Measurements from ENCODE around the gene DOHH. TPM values are rescaled to one million over a fixed set of nuclear protein-coding genes. Genes with fewer than 3 reads are reported as not detected.

Gene DOHH
- total and polyA plus RNA-seq, 4 donors = 7.8 to 21.5 (median 19.3) TPM

GRCh38 chr19:3477951-3478350 lies 22.5 kb downstream of the DOHH start:
- no peak overlapping the region for H3K4me3 ChIP-seq
- no peak overlapping the region for H3K9ac ChIP-seq (ENCODE audit: insufficient read depth in 1 of 2, low read length in 2 of 2)
- H3K27me3 ChIP-seq (ENCODE audit: control insufficient read depth in 3 of 3, insufficient read depth in 3 of 3, low read length in 2 of 3) = peaks cover 0 to 17% (median 13%) of the 10 kb centered on the region in 3 donors
- no peaks in the 10 kb centered on the region for H3K9me3 ChIP-seq (ENCODE audit: control insufficient read depth in 4 of 4, insufficient read depth in 3 of 4, low read length in 3 of 4)
- ATAC-seq (ENCODE audit: insufficient read depth, low FRiP score) (no peak), DNase-seq (no peak)
- TF ChIP-seq CTCF (IDR thresholded peaks at IDR 0.05; ENCODE audit: control extremely low read depth, extremely low read depth) = no peak
- peaks cover 0 to 3% (median 0%) of the 10 kb centered on the region in 5 donors for H3K4me1 ChIP-seq (ENCODE audit: control insufficient read depth in 5 of 5, insufficient read depth in 5 of 5, low read length in 5 of 5)
- no peak overlapping the region for H3K27ac ChIP-seq (ENCODE audit: low read depth in 1 of 2, low read length in 1 of 2)
- no peaks in the 10 kb centered on the region for H3K36me3 ChIP-seq (ENCODE audit: control insufficient read depth in 4 of 4, insufficient read depth in 4 of 4, low read length in 4 of 4)
- 65 to 92% methylated on average over 2 of the region's 2 CpGs for WGBS, 2 donors

- H3K4me1 ChIP-seq (ENCODE audit: control insufficient read depth in 5 of 5, insufficient read depth in 5 of 5, low read length in 5 of 5) = peaks cover 0 to 3% (median 0%) of the 10 kb centered on the region in 5 donors
- no peak overlapping the region for H3K4me3 ChIP-seq
- no peak overlapping the region for H3K27ac ChIP-seq (ENCODE audit: low read depth in 1 of 2, low read length in 1 of 2)
- no peaks in the 10 kb centered on the region for H3K36me3 ChIP-seq (ENCODE audit: control insufficient read depth in 4 of 4, insufficient read depth in 4 of 4, low read length in 4 of 4)
- H3K9me3 ChIP-seq (ENCODE audit: control insufficient read depth in 4 of 4, insufficient read depth in 3 of 4, low read length in 3 of 4) = no peaks in the 10 kb centered on the region
- peaks cover 0 to 17% (median 13%) of the 10 kb centered on the region in 3 donors for H3K27me3 ChIP-seq (ENCODE audit: control insufficient read depth in 3 of 3, insufficient read depth in 3 of 3, low read length in 2 of 3)
- TF ChIP-seq CTCF (IDR thresholded peaks at IDR 0.05; ENCODE audit: control extremely low read depth, extremely low read depth) = no peak
- H3K9ac ChIP-seq (ENCODE audit: insufficient read depth in 1 of 2, low read length in 2 of 2) = no peak overlapping the region
- DNase-seq (no peak), ATAC-seq (ENCODE audit: insufficient read depth, low FRiP score) (no peak)
Observed at GRCh38 chr19:3477506-3477905, 23.0 kb downstream of the DOHH start.

GRCh38 chr19:3476830-3477229 lies 23.6 kb downstream of the DOHH start:
- H3K9me3 ChIP-seq (ENCODE audit: control insufficient read depth in 4 of 4, insufficient read depth in 3 of 4, low read length in 3 of 4) = no peaks in the 10 kb centered on the region
- peaks cover 0 to 11% (median 6%) of the 10 kb centered on the region in 3 donors for H3K27me3 ChIP-seq (ENCODE audit: control insufficient read depth in 3 of 3, insufficient read depth in 3 of 3, low read length in 2 of 3)
- H3K36me3 ChIP-seq (ENCODE audit: control insufficient read depth in 4 of 4, insufficient read depth in 4 of 4, low read length in 4 of 4) = no peaks in the 10 kb centered on the region
- no peak for ATAC-seq (ENCODE audit: insufficient read depth, low FRiP score)
- no peak overlapping the region for H3K9ac ChIP-seq (ENCODE audit: insufficient read depth in 1 of 2, low read length in 2 of 2)
- WGBS, 2 donors = 62 to 100% methylated on average over 2 of the region's 2 CpGs
- no peak overlapping the region for H3K4me3 ChIP-seq
- TF ChIP-seq CTCF (IDR thresholded peaks at IDR 0.05; ENCODE audit: control extremely low read depth, extremely low read depth) = no peak
- no peak for DNase-seq
- no peak overlapping the region for H3K27ac ChIP-seq (ENCODE audit: low read depth in 1 of 2, low read length in 1 of 2)
- peaks cover 0 to 5% (median 0%) of the 10 kb centered on the region in 5 donors for H3K4me1 ChIP-seq (ENCODE audit: control insufficient read depth in 5 of 5, insufficient read depth in 5 of 5, low read length in 5 of 5)

- DNase-seq (no peak), ATAC-seq (ENCODE audit: insufficient read depth, low FRiP score) (no peak)
- Histone ChIP-seq H3K4me1 (ENCODE audit: control insufficient read depth in 5 of 5, insufficient read depth in 5 of 5, low read length in 5 of 5) (peaks cover 0 to 5% (median 0%) of the 10 kb centered on the region in 5 donors), H3K4me3 (no peak overlapping the region), H3K9ac (ENCODE audit: insufficient read depth in 1 of 2, low read length in 2 of 2) (no peak overlapping the region), H3K9me3 (ENCODE audit: control insufficient read depth in 4 of 4, insufficient read depth in 3 of 4, low read length in 3 of 4) (no peaks in the 10 kb centered on the region), H3K36me3 (ENCODE audit: control insufficient read depth in 4 of 4, insufficient read depth in 4 of 4, low read length in 4 of 4) (no peaks in the 10 kb centered on the region), H3K27me3 (ENCODE audit: control insufficient read depth in 3 of 3, insufficient read depth in 3 of 3, low read length in 2 of 3) (peaks cover 0 to 3% (median 0%) of the 10 kb centered on the region in 3 donors), H3K27ac (ENCODE audit: low read depth in 1 of 2, low read length in 1 of 2) (no peak overlapping the region)
- 82 to 92% methylated on average over 4 of the region's 4 CpGs for WGBS, 2 donors
- TF ChIP-seq CTCF (IDR thresholded peaks at IDR 0.05; ENCODE audit: control extremely low read depth, extremely low read depth) = no peak
Observed at GRCh38 chr19:3475449-3475848, 25.0 kb downstream of the DOHH start.
